HTERT RPE-1 (cell line): Measurements from ENCODE around the gene PDE6B.
"Not testable (repeated sequence)": the region's sequence is repeated elsewhere in the genome, so short reads cannot be mapped to it uniquely, and the experiment has no call there.

Source experiments
- in situ Hi-C: fragments of 300-500 bp; cut with MboI; formaldehyde crosslinking; loops from 4 replicates; pipeline ENCODE4 v1.14.3; 2020; ENCODE audit warnings: low sequenced_read_pairs

PDE6B gene

DNA sequence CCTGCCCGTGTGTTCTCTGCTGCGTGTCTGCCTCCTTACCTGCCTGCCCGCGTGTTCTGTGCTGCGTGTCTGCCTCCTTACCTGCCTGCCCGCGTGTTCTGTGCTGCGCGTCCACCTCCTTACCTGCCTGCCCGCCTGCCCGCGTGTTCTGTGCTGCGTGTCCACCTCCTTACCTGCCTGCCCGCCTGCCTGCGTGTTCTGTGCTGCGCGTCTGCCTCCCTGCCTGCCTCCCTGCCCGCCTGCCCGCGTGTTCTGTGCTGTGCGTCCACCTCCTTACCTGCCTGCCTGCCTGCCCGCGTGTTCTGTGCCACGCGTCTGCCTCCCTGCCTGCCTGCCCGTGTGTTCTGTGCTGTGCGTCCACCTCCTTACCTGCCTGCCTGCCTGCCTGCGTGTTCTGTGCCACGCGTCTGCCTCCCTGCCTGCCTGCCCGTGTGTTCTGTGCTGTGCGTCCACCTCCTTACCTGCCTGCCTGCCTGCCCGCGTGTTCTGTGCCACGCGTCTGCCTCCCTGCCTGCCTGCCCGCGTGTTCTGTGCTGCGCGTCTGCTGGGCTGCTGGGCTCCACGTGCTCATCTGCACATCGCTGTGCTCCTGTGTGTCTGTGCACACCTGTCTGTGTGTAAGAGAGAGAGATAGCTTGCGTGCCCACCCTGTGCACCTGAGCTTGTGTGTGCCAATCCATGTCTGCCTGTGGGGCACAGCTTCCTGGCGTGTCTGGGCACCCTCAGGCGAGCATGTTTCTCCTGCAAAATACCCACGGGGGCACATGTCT is 9.9 kb downstream of the PDE6B start:
- in situ Hi-C loops: not testable (repeated sequence)

DNA sequence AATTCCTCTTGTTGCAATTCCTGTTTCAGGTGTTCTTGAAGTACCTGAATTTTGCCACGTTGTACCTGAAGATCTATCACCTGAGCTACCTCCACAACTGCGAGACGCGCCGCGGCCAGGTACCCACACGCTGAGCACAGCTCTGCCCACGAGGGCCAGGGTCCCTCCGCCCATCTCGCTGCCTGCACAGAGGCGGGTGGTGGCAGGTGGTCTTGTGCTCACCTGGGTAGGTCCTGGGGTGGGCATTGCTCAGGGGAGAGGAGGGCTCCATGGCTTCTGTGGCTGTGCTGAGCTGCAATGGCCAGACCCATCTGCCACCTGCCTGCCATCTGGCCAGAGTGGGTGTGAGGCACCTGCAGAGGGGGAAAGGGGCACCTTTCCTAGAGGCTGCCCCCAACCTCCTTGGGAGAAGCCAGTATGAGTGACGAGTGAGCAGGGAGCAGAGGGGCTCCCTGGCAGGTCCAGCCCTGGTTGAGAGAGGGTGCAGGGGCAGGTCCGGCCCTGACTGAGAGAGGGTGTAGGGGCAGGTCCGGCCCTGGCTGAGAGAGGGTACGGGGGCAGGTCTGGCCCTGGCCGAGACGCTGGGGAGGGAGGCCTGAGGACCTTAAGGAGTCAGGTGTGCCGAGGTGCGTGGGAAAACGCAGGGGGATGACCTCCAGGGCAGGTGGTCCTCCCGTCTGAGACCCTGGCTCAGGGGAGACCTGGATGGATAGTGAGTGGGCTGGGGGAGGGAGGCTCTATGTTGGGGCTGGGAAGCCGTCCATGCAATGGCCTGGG is 10.7 kb downstream of the PDE6B start:
- in situ Hi-C loops: no loop called here

DNA sequence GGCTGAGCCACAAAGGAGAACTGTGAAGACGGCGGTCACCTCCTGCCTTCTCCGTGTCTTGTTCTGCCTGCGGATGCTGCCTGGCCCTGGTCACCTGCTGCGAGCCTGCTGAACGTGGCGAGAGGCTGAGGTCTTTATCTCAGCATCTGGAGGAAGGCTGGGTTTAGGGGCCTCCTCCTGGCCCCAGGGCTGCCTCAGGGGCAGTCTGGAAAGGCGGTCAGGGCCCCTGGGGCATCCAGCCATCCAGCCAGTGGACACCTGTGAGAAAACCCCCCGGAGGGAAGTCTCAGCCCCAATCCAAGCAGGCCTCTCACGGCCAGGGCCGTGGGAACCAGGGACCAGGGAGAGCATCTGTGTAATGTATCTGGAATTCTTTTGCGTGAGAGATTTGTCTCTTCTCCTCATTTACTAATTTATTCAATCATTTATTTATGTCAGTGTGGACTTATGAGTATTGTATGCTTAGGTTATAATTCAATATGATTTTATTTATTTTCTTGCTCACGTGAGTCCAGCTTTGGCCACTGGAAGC is 11.3 kb downstream of the PDE6B start:
- in situ Hi-C loops: no loop called here

DNA sequence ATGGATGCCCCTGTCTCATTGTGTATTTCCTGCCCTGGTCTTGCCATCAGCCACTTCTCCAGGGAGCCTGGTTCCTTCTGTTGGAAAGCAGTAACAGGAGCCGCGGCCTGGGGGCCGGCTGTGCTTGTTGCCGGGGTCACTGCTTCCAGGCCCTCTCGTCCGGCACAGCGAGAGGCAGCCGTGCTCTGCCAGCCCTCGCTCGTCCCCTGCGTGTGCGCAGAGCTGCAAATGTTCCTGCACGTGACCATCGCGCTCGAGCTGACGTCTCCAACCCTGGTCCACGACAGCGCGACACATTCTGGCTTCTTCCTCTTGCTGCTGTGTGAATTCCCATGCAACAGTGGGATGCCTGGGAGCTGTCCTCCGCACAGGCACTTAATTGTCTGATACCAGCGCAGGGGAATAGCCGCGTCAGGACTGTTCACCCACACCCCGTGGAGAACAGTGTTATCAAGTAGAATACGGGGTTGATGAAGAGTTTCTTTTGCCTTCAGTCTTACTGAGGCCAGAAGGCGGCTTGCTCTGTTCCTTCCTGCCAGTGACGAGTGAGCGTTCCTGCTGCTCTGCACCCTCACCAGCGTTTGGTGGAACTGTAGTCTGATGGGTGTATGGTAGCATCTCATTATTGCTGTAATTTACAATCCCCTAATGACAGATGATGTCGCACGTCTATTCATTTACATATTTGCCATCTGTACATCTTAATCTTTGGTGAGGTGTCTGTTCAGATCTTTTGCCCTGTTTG is 12.3 kb downstream of the PDE6B start:
- in situ Hi-C loops: no loop called here

DNA sequence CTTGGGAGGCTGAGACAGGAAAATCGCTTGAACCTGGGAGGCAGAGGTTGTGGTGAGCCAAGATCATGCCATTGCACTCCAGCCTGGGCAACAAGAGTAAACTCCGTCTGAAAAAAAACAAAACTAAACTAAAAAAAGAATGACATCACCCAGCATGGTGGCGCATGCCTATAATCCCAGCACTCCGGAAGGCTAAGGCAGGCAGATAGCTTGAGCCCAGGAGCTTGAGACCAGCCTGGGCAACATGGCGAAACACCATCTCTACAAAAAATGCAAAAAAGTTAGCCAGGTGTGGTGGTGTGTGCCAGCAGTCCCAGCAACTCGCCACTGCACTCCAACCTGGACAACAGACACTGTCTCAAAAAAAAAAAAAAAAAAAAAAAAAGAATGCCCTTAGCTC is 17.0 kb downstream of the PDE6B start:
- in situ Hi-C loops: not testable (repeated sequence)

DNA sequence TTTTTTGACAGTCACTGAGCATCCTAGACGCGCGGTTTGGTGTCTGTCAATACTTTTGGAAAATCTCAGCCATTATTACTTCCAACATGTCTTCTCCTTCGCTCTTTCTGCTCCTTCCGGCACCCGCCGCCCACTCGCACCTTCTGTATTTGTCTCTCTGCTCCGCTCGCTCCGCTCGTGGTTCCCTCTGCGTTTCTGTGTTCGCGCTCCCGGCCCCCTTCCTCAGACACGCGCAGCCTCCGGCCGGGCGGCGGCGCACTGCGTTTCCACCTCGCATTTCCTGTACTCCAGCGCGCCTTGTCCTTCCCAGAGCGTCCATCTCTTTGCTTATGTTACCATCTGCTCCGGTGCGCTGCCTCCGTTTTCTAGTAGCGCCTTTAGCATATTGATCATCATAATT is 21.1 kb downstream of the PDE6B start:
- in situ Hi-C loops: no loop called here

DNA sequence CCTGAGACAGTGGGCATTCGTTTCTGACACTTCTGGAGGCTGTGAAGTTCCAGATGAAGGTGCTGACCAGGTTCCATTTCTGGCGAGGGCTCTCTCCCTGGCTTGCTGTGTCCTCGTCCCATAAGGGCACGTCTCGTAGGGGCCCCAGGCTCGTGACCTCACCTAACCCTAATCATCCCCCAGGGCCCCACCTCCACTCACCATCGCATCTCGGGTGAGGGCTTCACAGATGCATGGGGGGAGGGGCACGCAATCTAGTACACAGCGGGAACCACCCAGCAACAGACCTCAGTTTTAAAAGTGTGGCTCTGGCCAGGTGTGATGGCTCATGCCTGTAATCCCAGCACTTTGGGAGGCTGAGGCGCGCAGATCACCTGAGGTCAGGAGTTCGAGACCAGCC is 22.1 kb downstream of the PDE6B start:
- in situ Hi-C loops: no loop called here

DNA sequence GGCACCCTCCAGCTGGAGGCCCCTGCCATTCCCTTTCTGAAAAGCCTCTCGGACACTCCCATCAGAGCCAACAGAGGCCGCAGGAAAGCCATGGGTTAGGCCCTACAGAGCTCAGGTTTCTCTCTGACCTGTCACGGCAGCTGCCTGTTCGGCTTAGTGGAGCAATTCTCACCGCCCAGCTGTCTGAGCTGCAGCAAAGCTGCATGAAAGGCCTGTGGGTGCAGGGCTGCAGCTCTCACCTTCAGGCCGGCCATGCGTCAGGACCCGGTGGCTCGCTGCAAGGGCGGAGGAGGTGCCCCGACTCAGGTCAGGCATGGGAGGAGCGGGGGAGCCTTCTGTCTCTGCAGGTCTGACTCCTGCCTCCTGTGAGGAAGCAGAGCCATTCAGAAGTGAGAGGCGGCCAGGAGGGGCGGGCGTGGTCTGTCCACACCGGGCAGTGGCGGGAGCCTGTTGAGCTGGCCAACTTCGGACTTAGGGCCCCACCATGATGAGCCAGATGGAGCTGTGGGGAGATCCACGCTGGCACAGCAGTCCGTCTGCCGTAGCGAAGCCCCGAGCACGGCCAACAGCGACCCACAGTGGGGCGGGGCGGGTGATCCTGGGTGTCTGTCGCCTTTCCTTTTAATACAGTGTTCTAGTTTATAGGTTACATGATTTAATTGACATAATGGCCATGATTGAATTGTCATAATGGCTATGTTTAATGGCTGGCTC is 23.4 kb downstream of the PDE6B start:
- in situ Hi-C loops: no loop called here

DNA sequence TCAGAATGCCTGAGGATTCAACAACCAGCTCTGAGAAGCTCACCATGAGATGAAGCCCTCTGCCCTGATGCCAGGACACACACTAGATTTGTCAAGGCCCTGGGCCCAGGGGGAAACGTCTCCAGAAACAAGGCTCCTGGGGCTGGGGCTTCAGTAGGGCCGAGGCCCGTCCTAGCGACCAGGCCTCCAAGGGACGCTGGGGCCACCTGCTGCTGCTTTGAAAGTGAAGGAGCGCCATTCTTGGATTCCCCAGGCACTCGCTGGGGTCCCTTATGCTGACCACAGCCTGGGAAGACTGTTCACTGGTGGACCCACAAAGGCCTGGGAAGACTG is 23.9 kb downstream of the PDE6B start:
- in situ Hi-C loops: no loop called here

DNA sequence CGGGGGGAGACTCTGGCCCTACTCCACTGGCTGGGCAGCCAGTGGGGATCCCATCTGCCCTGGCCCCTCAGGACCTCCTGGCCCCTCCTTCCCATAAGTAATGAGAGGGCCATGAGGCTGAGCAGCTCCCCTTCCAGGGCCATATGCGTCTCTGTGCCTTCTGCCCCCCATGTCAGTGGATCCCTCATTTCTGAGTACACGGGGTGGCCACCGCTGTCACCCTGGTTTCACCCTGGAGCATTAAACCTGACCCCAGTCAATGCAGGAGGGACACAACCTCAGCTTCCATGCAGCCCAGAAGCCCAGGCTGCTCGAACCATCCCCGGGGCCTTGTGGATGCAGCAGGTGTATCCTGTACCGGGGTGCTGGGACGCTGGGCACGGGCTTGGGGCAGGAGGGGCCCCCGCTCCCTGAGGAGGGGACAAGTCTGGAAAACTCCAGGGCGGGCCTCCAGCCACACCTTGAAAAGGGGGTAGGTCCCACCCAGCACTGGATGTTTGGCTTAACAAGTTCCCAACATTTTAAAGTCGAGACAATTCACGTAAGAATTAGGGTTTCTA is 24.5 kb downstream of the PDE6B start:
- in situ Hi-C loops: no loop called here

DNA sequence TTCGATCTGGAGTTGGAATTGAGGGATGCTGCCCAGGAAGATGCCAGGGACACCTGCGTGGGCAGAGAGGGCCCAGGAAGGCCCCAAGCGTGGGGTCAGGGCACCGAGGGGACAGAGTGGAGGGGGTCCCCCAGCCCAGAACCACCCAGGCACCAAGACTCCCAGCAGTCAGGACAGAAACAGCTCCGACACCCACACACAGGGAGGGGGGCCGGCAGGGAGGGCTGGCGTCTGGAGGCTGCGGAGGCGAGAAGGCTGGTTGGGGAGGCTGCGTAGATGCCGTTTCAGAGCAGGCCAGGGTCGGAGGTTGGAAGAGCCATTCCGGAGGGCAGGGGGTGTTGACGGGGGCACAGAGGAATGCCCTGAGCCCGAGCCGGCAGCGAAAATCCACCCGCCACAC is 25.1 kb downstream of the PDE6B start:
- in situ Hi-C loops: no loop called here

DNA sequence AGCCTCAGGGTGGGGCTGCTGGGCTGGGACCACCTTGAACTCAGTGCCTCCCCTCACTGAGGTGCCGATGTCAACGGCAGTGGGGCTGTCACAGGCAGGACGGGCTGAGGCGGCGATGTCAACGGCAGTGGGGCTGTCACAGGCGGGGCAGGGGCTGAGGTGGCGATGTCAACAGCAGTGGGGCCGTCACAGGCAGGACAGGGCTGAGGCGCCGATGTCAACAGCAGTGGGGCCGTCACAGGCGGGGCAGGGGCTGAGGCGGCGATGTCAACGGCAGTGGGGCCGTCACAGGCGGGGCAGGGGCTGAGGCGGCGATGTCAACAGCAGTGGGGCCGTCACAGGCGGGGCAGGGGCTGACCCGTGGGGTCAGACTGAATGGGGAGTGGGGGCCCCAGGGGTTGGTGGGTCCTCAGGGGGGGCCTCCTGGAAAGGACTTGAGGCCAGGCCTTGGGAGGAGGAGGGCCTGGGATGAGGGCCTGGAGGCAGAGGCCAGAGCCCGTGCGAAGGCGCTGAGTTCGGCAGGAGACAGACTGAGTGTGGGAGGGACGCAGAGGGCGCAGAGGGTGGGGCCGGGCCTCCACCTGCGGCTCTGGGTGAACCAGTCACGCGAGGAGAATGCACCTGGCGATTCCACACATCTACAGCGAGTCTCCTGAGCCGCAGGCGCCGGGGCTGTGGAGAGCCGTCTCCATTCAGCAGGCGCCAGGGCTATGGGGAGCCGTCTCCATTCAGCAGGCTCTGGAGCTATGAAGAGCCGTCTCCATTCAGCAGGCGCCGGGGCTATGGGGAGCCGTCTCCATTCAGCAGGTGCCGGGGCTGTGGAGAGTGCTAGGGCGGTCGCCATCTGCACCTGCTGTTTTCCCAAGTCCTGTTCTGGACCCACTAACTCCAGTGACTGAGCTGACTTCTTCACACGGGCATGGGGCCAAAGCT is 25.8 kb downstream of the PDE6B start:
- in situ Hi-C loops: no loop called here

DNA sequence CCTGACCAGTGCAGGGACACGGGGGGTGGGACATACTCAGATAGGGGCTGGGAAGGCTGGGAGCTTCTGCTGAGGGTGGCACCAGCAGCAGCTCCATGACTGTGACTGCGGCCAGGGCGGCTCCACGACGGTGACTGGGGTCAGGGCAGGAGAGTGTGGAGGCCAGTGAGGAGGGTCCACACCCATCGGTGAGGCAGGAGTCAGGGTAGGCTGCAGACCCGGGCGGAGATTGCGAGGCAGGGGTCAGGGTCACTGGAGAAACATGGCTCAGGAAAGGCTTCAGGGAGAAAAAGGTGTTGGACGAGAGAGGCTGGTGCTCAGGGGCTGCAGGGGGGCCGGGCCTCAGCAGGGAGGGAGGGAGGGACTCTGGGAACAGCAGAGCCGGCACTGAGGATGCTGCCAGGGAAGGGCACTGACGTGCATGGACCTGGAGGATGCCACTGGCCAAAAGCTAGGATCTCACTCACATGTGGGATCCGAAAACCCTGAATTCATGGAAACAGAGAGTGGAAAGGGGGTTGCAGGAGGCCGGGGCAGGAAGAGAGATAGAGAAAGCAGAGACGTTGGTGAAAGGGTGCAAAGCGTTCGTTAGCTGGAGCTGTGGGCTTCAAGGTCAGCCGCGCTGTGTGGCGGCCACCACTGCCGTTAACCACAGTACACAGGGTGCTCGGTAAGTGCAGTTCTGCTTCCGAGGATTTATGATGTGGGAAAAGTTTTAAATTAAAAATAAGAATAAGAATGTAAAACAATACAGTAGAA is 26.7 kb downstream of the PDE6B start:
- in situ Hi-C loops: no loop called here

DNA sequence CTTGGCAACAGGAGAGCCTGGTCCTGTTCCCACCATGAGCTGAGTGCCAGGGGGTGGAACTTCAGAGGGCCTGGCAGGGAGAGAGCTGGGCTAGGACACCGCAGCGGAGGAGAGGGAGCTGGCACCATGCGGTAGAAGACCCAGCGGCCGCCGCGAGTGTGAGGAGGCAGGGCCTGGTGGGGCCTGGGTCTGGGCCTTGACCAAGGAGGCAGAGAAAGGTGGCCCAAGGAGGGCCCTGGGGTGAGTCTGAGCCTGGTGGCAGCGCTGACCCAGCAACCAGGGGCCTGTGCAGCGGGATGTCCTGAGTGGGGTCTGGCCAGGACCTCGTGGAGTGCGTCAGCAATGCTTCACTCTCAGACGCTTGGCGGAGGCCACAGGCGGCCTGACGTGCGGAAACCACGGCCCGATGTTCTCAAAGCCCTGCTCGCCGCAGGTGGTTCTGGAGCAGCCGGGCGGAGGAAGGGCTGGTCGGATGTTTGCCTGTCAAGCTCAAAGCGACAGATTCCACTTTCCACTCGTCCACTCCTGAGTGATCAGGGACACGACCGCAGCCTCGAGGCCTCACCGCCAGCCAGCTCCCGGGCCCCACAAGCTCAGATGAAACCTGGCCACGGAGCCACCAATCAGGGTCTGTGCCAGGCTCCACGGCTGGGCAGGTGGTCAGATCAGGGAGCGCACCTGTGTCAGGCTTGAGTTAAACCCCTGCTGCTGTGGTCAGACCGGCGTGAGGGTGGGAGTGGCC is 27.9 kb downstream of the PDE6B start:
- in situ Hi-C loops: no loop called here

DNA sequence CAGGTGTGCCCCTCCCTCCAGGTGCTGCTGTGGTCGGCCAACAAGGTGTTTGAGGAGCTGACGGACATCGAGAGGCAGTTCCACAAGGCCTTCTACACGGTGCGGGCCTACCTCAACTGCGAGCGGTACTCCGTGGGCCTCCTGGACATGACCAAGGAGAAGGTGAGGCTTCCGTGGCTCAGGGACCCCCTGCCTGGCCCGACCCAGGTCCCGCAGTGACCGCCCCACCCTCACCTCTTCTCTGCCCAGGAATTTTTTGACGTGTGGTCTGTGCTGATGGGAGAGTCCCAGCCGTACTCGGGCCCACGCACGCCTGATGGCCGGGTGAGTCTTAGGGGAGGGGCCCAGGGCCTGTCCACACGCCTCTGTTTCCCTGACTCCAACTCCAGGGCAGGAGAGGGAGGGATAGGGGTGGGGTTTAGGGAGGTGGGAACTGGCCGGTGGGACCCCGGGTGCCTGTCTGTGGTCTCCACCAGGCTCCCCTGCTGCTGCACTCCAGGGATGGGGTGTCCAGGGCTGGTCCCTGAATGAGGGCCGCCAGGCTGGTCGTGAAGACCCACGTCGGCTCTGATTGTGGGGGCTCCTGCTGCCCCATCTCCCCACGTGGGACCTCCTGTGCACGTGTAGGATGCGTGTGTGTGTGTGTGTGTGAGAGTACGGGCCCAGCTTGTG is 28.6 kb downstream of the PDE6B start:
- in situ Hi-C loops: no loop called here

DNA sequence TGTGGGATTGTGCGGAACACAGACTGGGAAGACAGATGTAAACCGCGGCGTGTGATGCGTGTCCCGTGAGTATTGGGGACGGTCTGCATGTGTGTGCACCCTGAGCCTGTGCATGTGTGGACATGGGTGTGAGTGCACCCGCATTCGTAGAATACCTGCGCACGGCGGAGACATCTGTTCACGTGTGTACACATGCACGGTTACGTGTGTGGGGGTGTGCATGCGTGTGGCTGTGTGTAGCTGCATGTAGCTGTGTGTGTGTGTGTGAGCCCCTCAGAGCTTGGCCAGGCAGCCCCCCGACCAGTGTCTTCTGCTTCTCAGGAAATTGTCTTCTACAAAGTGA is 29.1 kb downstream of the PDE6B start:
- in situ Hi-C loops: no loop called here

DNA sequence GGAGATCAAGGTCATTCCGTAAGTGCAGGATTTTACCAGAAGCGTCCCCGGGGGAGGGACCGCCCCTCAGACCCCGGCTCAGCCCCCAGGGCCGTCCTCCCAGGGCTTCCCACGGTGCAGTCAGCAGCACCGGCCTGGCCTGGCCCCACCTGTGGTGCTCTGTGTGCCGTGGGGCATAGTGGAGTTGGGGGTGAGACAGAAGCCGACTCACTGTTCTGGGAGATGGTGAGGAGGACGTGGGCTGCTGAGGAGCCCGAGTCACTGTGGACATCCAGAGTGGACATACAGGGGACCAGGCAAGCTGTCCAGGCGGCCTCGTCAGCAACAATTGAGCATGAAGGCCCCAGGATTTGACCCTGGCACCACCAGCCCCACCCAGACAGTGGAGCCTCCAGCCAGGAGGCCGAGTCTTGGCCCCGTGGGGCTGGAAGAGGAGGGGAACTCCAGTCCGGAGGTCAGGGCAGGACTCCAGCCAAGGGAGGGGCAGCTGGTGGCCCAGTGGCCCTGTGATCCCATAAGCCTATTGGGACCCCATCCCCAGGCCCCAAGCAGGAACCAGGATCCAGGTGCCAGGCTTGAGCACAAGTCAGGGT is 29.6 kb downstream of the PDE6B start:
- in situ Hi-C loops: no loop called here
